ENCODE results near the gene RRBP1.

The RRBP1 gene

GRCh38 chr20:17653835-17654648 is 28.0 kb downstream of the RRBP1 start:
- H3K36me3 ChIP-seq (ENCODE audit: control insufficient read depth, insufficient read depth, low read length): peaks cover 49% of the 10 kb centered on the region
- no peaks in the 10 kb centered on the region for H3K27me3 ChIP-seq (ENCODE audit: control insufficient read depth, insufficient read depth, low read length)
- peaks cover 13% of the 10 kb centered on the region; the same call in 1 of the 2 replicates for H3K9me3 ChIP-seq (ENCODE audit: control insufficient read depth, insufficient read depth, low read depth, low read length)
- H3K4me3 ChIP-seq (ENCODE audit: low read depth, low read length): no peak overlapping the region
- peaks cover 45% of the 10 kb centered on the region for H3K4me1 ChIP-seq (ENCODE audit: control insufficient read depth, insufficient read depth, low read length)
- no peak overlapping the region for H3K27ac ChIP-seq (ENCODE audit: low read depth, low read length)
- H3K9ac ChIP-seq (ENCODE audit: low read length): no peak overlapping the region

GRCh38 chr20:17652411-17652810 is 29.6 kb downstream of the RRBP1 start:
- Histone ChIP-seq H3K9me3 (ENCODE audit: control insufficient read depth, insufficient read depth, low read depth, low read length) (no peaks in the 10 kb centered on the region), H3K27ac (ENCODE audit: low read depth, low read length) (no peak overlapping the region), H3K4me3 (ENCODE audit: low read depth, low read length) (no peak overlapping the region), H3K36me3 (ENCODE audit: control insufficient read depth, insufficient read depth, low read length) (peaks cover 37% of the 10 kb centered on the region), H3K9ac (ENCODE audit: low read length) (no peak overlapping the region), H3K27me3 (ENCODE audit: control insufficient read depth, insufficient read depth, low read length) (no peaks in the 10 kb centered on the region), H3K4me1 (ENCODE audit: control insufficient read depth, insufficient read depth, low read length) (peaks cover 52% of the 10 kb centered on the region)

- no peak overlapping the region for H3K4me3 ChIP-seq (ENCODE audit: low read depth, low read length)
Observed at GRCh38 chr20:17651760-17652388, 30.2 kb downstream of the RRBP1 start.

GRCh38 chr20:17651129-17651759 is 30.8 kb downstream of the RRBP1 start:
- H3K4me1 ChIP-seq (ENCODE audit: control insufficient read depth, insufficient read depth, low read length): peaks cover 51% of the 10 kb centered on the region
- H3K9ac ChIP-seq (ENCODE audit: low read length): no peak overlapping the region
- H3K4me3 ChIP-seq (ENCODE audit: low read depth, low read length): no peak overlapping the region
- H3K36me3 ChIP-seq (ENCODE audit: control insufficient read depth, insufficient read depth, low read length): peaks cover 30% of the 10 kb centered on the region
- no peak overlapping the region for H3K27ac ChIP-seq (ENCODE audit: low read depth, low read length)
- no peaks in the 10 kb centered on the region for H3K9me3 ChIP-seq (ENCODE audit: control insufficient read depth, insufficient read depth, low read depth, low read length)
- H3K27me3 ChIP-seq (ENCODE audit: control insufficient read depth, insufficient read depth, low read length): no peaks in the 10 kb centered on the region

More at GRCh38 chr20:17651760-17652388, 30.2 kb downstream of the RRBP1 start:
- H3K9ac ChIP-seq (ENCODE audit: low read length): no peak overlapping the region
- H3K36me3 ChIP-seq (ENCODE audit: control insufficient read depth, insufficient read depth, low read length): peaks cover 35% of the 10 kb centered on the region
- H3K4me1 ChIP-seq (ENCODE audit: control insufficient read depth, insufficient read depth, low read length): peaks cover 51% of the 10 kb centered on the region
- no peaks in the 10 kb centered on the region for H3K9me3 ChIP-seq (ENCODE audit: control insufficient read depth, insufficient read depth, low read depth, low read length)
- H3K27ac ChIP-seq (ENCODE audit: low read depth, low read length): no peak overlapping the region
- no peaks in the 10 kb centered on the region for H3K27me3 ChIP-seq (ENCODE audit: control insufficient read depth, insufficient read depth, low read length)

GRCh38 chr20:17650301-17651128 is 31.5 kb downstream of the RRBP1 start:
- H3K4me1 ChIP-seq (ENCODE audit: control insufficient read depth, insufficient read depth, low read length): peaks cover 51% of the 10 kb centered on the region
- no peak overlapping the region for H3K4me3 ChIP-seq (ENCODE audit: low read depth, low read length)
- peaks cover 28% of the 10 kb centered on the region for H3K36me3 ChIP-seq (ENCODE audit: control insufficient read depth, insufficient read depth, low read length)
- no peak overlapping the region for H3K27ac ChIP-seq (ENCODE audit: low read depth, low read length)
- no peaks in the 10 kb centered on the region for H3K27me3 ChIP-seq (ENCODE audit: control insufficient read depth, insufficient read depth, low read length)
- H3K9ac ChIP-seq (ENCODE audit: low read length): no peak overlapping the region
- H3K9me3 ChIP-seq (ENCODE audit: control insufficient read depth, insufficient read depth, low read depth, low read length): no peaks in the 10 kb centered on the region

GRCh38 chr20:17648791-17649730 is 33.0 kb downstream of the RRBP1 start:
- H3K9me3 ChIP-seq (ENCODE audit: control insufficient read depth, insufficient read depth, low read depth, low read length): no peaks in the 10 kb centered on the region
- no peak overlapping the region for H3K27ac ChIP-seq (ENCODE audit: low read depth, low read length)
- no peak overlapping the region for H3K9ac ChIP-seq (ENCODE audit: low read length)
- H3K4me1 ChIP-seq (ENCODE audit: control insufficient read depth, insufficient read depth, low read length): peaks cover 41% of the 10 kb centered on the region
- H3K36me3 ChIP-seq (ENCODE audit: control insufficient read depth, insufficient read depth, low read length): peaks cover 22% of the 10 kb centered on the region
- no peak overlapping the region for H3K4me3 ChIP-seq (ENCODE audit: low read depth, low read length)
- H3K27me3 ChIP-seq (ENCODE audit: control insufficient read depth, insufficient read depth, low read length): no peaks in the 10 kb centered on the region

GRCh38 chr20:17648315-17648646 is 33.8 kb downstream of the RRBP1 start:
- no peak overlapping the region for H3K27ac ChIP-seq (ENCODE audit: low read depth, low read length)
- H3K4me1 ChIP-seq (ENCODE audit: control insufficient read depth, insufficient read depth, low read length): peaks cover 41% of the 10 kb centered on the region
- H3K9me3 ChIP-seq (ENCODE audit: control insufficient read depth, insufficient read depth, low read depth, low read length): no peaks in the 10 kb centered on the region
- no peaks in the 10 kb centered on the region for H3K27me3 ChIP-seq (ENCODE audit: control insufficient read depth, insufficient read depth, low read length)
- H3K36me3 ChIP-seq (ENCODE audit: control insufficient read depth, insufficient read depth, low read length): peaks cover 19% of the 10 kb centered on the region
- H3K4me3 ChIP-seq (ENCODE audit: low read depth, low read length): no peak overlapping the region
- no peak overlapping the region for H3K9ac ChIP-seq (ENCODE audit: low read length)

GRCh38 chr20:17647391-17648314 is 34.4 kb downstream of the RRBP1 start:
- H3K27me3 ChIP-seq (ENCODE audit: control insufficient read depth, insufficient read depth, low read length): no peaks in the 10 kb centered on the region
- H3K4me3 ChIP-seq (ENCODE audit: low read depth, low read length): no peak overlapping the region
- H3K36me3 ChIP-seq (ENCODE audit: control insufficient read depth, insufficient read depth, low read length): peaks cover 21% of the 10 kb centered on the region
- H3K9ac ChIP-seq (ENCODE audit: low read length): no peak overlapping the region
- peaks cover 41% of the 10 kb centered on the region for H3K4me1 ChIP-seq (ENCODE audit: control insufficient read depth, insufficient read depth, low read length)
- H3K27ac ChIP-seq (ENCODE audit: low read depth, low read length): no peak overlapping the region
- no peaks in the 10 kb centered on the region for H3K9me3 ChIP-seq (ENCODE audit: control insufficient read depth, insufficient read depth, low read depth, low read length)

- Histone ChIP-seq H3K4me1 (ENCODE audit: control insufficient read depth, insufficient read depth, low read length) (peaks cover 38% of the 10 kb centered on the region), H3K9ac (ENCODE audit: low read length) (no peak overlapping the region), H3K4me3 (ENCODE audit: low read depth, low read length) (no peak overlapping the region), H3K27ac (ENCODE audit: low read depth, low read length) (no peak overlapping the region), H3K27me3 (ENCODE audit: control insufficient read depth, insufficient read depth, low read length) (no peaks in the 10 kb centered on the region), H3K9me3 (ENCODE audit: control insufficient read depth, insufficient read depth, low read depth, low read length) (no peaks in the 10 kb centered on the region), H3K36me3 (ENCODE audit: control insufficient read depth, insufficient read depth, low read length) (peaks cover 28% of the 10 kb centered on the region)
Observed at GRCh38 chr20:17646961-17647301, 35.1 kb downstream of the RRBP1 start.

Measured in HUES6 (cell line).